ENCODE results near the gene TMEM191C.
"Not testable (repeated sequence)": the region's sequence is repeated elsewhere in the genome, so short reads cannot be mapped to it uniquely, and the experiment has no call there.

DNA sequence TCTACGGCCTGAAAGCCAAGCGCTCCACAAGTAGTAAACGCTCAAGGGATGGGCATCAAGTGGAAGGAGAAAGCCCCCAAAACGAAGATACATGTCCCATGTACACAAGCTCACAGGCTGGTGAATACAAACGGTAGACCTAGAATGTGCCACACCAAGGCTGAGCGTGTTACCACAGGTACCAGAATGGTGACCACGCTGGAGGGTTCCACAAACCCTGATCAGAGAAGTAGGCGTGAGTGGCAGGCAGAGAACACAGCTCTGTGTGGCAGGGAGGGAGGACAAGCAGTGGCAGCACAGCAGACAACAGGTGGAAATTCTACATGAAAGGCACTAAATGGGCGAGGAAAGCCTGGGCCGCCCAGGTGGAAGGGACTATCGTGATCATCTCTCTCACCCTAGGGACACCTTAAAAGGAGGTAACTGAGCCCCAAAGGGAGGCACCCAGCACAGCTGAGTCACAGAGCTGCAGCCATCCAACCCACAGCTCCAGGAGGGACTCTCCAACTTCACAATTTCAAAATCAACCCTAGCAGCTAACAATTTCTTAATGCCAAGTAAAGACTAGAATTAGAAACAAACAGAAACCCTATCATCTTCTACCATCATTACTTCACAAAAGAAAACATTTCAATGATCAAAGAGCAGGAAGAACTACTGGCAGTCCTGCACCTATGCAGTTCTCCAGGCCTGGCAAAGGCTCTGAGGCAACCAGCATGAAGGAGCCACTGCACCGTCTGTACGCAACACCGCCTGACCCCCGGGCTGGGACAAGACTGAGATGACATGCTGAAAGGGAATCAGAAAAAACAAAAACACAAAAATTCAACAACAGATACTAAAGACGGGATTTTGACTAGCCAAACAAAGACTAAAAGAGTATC is 32.7 kb downstream of the TMEM191C start:
- TF ChIP-seq, protein P1, sequence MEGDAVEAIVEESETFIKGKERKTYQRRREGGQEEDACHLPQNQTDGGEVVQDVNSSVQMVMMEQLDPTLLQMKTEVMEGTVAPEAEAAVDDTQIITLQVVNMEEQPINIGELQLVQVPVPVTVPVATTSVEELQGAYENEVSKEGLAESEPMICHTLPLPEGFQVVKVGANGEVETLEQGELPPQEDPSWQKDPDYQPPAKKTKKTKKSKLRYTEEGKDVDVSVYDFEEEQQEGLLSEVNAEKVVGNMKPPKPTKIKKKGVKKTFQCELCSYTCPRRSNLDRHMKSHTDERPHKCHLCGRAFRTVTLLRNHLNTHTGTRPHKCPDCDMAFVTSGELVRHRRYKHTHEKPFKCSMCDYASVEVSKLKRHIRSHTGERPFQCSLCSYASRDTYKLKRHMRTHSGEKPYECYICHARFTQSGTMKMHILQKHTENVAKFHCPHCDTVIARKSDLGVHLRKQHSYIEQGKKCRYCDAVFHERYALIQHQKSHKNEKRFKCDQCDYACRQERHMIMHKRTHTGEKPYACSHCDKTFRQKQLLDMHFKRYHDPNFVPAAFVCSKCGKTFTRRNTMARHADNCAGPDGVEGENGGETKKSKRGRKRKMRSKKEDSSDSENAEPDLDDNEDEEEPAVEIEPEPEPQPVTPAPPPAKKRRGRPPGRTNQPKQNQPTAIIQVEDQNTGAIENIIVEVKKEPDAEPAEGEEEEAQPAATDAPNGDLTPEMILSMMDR (IDR thresholded peaks at IDR 0.05) = not testable (repeated sequence)
- TF ChIP-seq POLR2A (IDR thresholded peaks at IDR 0.05) = not testable (repeated sequence)

All from prostate gland (tissue), 2 donors.